HCT116 (cell line): ENCODE data around the gene MCF2L2.

Experiments used
- CEBPB ChIP-seq: IDR thresholded peaks from 2 replicates; pipeline ENCODE4 v1.6.1; 2012; ENCODE audit warnings: low read depth
- CTCF ChIP-seq, 3 experiments: fragments of 200-600 bp in 1 of 3; sonication (generic) in 1 of 3; IDR thresholded peaks in 2 of 3; conservative IDR thresholded peaks in 1 of 3; 2 replicates each; pipeline ENCODE4 v1.5.1; 2012 to 2017; ENCODE audit warnings: low read depth in 2 of 3, low read length in 2 of 3, antibody characterized with exemption in 1 of 3, borderline replicate concordance in 1 of 3, control low read depth in 1 of 3, mild to moderate bottlenecking in 1 of 3, mixed read lengths in 1 of 3, mixed run types in 1 of 3, moderate library complexity in 1 of 3; ENCODE audit not compliant: insufficient read depth in 1 of 3
- EGR1 ChIP-seq: IDR thresholded peaks from 2 replicates; pipeline ENCODE4 v1.6.1; 2012; ENCODE audit warnings: low read depth
- EZH2 ChIP-seq: fragments of 200-600 bp; sonication (generic); IDR thresholded peaks from 2 replicates; pipeline ENCODE4 v1.6.1; 2017; ENCODE audit warnings: antibody characterized with exemption, mixed run types
- POLR2A ChIP-seq: IDR thresholded peaks from 2 replicates; pipeline ENCODE4 v1.7.0; 2011; ENCODE audit warnings: borderline replicate concordance; ENCODE audit not compliant: insufficient read depth, insufficient read length; ENCODE audit errors: extremely low read depth
- POLR2AphosphoS5 ChIP-seq: IDR thresholded peaks from 2 replicates; pipeline ENCODE4 v1.6.1; 2011; ENCODE audit warnings: mild to moderate bottlenecking, low read depth, low read length, moderate library complexity
- RAD21 ChIP-seq: IDR thresholded peaks from 2 replicates; pipeline ENCODE4 v1.6.1; 2012; ENCODE audit warnings: low read depth, mild to moderate bottlenecking
- SP1 ChIP-seq: IDR thresholded peaks from 2 replicates; pipeline ENCODE4 v1.6.1; 2012; ENCODE audit warnings: low read depth
- SRF ChIP-seq: IDR thresholded peaks from 2 replicates; pipeline ENCODE4 v1.6.1; 2012; ENCODE audit warnings: low read depth
- ZFX ChIP-seq: fragments of 450-650 bp; IDR thresholded peaks from 2 replicates; pipeline ENCODE4 v1.6.1; 2017
- TF ChIP-seq, protein P1 (sequence below): IDR thresholded peaks from 2 replicates; pipeline ENCODE4 v1.6.1; 2012
- TF ChIP-seq, protein P2 (sequence below): IDR thresholded peaks from 2 replicates; pipeline ENCODE4 v1.6.1; 2011; ENCODE audit warnings: mild to moderate bottlenecking, low read length, moderate library complexity; ENCODE audit not compliant: insufficient replicate concordance; ENCODE audit errors: extremely low read depth

- no peak for TF ChIP-seq RAD21
- peak; percentile 77 for TF ChIP-seq SRF
- no peak for TF ChIP-seq ZFX
- no peak for TF ChIP-seq SP1
- TF ChIP-seq CTCF (IDR thresholded peaks at IDR 0.05 in 2 of 3, conservative IDR thresholded peaks at IDR 0.05 in 1 of 3; ENCODE audit: borderline replicate concordance in 1 of 3, insufficient read depth in 1 of 3, low read depth in 2 of 3, low read length in 2 of 3) = no peak
- TF ChIP-seq EGR1 = peak; percentile 81
- TF ChIP-seq CEBPB = no peak
- no peak for TF ChIP-seq EZH2
- TF ChIP-seq, protein P1, sequence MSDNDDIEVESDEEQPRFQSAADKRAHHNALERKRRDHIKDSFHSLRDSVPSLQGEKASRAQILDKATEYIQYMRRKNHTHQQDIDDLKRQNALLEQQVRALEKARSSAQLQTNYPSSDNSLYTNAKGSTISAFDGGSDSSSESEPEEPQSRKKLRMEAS = peak; percentile 62
- TF ChIP-seq, protein P2, sequence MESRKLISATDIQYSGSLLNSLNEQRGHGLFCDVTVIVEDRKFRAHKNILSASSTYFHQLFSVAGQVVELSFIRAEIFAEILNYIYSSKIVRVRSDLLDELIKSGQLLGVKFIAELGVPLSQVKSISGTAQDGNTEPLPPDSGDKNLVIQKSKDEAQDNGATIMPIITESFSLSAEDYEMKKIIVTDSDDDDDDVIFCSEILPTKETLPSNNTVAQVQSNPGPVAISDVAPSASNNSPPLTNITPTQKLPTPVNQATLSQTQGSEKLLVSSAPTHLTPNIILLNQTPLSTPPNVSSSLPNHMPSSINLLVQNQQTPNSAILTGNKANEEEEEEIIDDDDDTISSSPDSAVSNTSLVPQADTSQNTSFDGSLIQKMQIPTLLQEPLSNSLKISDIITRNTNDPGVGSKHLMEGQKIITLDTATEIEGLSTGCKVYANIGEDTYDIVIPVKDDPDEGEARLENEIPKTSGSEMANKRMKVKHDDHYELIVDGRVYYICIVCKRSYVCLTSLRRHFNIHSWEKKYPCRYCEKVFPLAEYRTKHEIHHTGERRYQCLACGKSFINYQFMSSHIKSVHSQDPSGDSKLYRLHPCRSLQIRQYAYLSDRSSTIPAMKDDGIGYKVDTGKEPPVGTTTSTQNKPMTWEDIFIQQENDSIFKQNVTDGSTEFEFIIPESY = no peak
- TF ChIP-seq POLR2AphosphoS5 = peak; percentile 67
- no peak for TF ChIP-seq POLR2A
Observed at GRCh38 chr3:183428447-183429211, at the start of gene MCF2L2.
